Gastroesophageal sphincter (tissue), 4 donors: ENCODE measurements around the gene SCFD2. TPM values are rescaled to one million over a fixed set of nuclear protein-coding genes. Genes with fewer than 3 reads are reported as not detected.
A peak's percentile ranks its signal among the peaks of the same experiment; 100 is the strongest.

Experiments used
- ATAC-seq: fragments of 150-250 bp; one replicate; pipeline ENCODE4 v1.9.1; 2016; ENCODE audit warnings: mild to moderate bottlenecking, moderate library complexity
- H3K27ac ChIP-seq, 4 donors: fragments of 200-600 bp; sonication (generic) in 3 of 4; 1 replicate in 3 of 4; 2 replicates in 1 of 4; pipeline ENCODE4 v1.5.1; 2016 to 2019
- H3K27me3 ChIP-seq: fragments of 200-600 bp; sonication (generic); one replicate; pipeline ENCODE4 v1.5.1; 2019
- H3K36me3 ChIP-seq, 2 donors: fragments of 200-600 bp; sonication (generic); one replicate each; pipeline ENCODE4 v1.5.1; 2019; ENCODE audit warnings: control low read depth in 1 of 2
- H3K4me1 ChIP-seq, 3 donors: fragments of 200-600 bp; sonication (generic); 1 replicate in 2 of 3; 2 replicates in 1 of 3; pipeline ENCODE4 v1.5.1; 2016 to 2019; ENCODE audit warnings: control low read depth in 2 of 3
- H3K4me3 ChIP-seq, 2 donors: fragments of 200-600 bp; sonication (generic); one replicate each; pipeline ENCODE4 v1.5.1; 2019; ENCODE audit warnings: mild to moderate bottlenecking in 1 of 2, moderate library complexity in 1 of 2
- H3K9me3 ChIP-seq, 3 donors: fragments of 200-600 bp; sonication (generic); one replicate each; pipeline ENCODE4 v1.5.1; 2017 to 2019; ENCODE audit warnings: control low read depth in 2 of 3
- CTCF ChIP-seq, 4 experiments: fragments of 200-600 bp in 2 of 4; fragments of 450-650 bp in 2 of 4; sonication (generic) in 1 of 4; IDR thresholded peaks; one replicate each; pipeline ENCODE4 v1.5.1; 2017 to 2019; ENCODE audit warnings: antibody characterized with exemption in 4 of 4, mild to moderate bottlenecking in 2 of 4, moderate library complexity in 2 of 4
- EP300 ChIP-seq: sonication (generic); formaldehyde crosslinking; IDR thresholded peaks from one replicate; pipeline ENCODE4 v1.6.1; 2017; ENCODE audit warnings: antibody characterized with exemption, mild to moderate bottlenecking
- POLR2A ChIP-seq, 2 donors: fragments of 450-650 bp; IDR thresholded peaks; one replicate each; pipeline ENCODE4 v1.6.1; 2017; ENCODE audit warnings: antibody characterized with exemption in 2 of 2, mild to moderate bottlenecking in 2 of 2, moderate library complexity in 1 of 2
- POLR2AphosphoS5 ChIP-seq: sonication (generic); formaldehyde crosslinking; IDR thresholded peaks from one replicate; pipeline ENCODE4 v1.6.1; 2017; ENCODE audit warnings: antibody characterized with exemption
- WGBS, 2 donors: methylation state at CpG; one replicate each; pipeline ENCODE4 v1.1.5; 2018; ENCODE audit warnings: low coverage in 1 of 2; 5-methylcytosine and 5-hydroxymethylcytosine counted together
- total RNA-seq, 4 donors: library from RNA; depleted of rRNA; stranded (reverse); fragments of >200 nt; gene quantifications; one replicate each; pipeline ENCODE4 v1.1.0, GENCODE V29; 2016

SCFD2 gene
- total RNA-seq, 4 donors from 2014 or later, result 8.9 to 17.6 (median 14.6) TPM

DNA sequence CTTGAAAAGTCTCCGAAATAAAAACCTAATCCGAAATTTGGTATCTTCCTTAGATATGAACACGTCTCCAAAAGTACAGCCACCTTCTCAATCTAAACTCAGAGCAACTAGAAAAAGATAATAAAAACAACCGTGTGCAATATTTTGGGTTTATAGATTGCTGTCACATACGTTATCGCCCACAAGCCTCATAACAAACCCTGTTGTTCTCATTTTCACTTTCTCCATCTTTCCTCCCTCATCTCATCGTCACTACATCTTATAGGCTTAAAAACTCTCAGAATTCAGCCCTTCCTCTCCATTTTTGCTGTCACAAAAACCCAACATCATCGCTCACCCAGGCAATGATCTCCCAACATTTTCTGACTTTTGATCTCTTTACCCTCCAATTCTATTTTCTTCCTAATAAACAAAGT is 448 bp upstream of the SCFD2 start:
- peak overlapping the region; percentile 44 to 75 (median 73) for H3K27ac ChIP-seq
- 11 to 20% methylated on average over 8 of the region's 8 CpGs for WGBS, 2 donors

GRCh38 chr4:53365121-53365485 is 758 bp downstream of the SCFD2 start:
- H3K36me3 ChIP-seq, result no peaks in the 10 kb centered on the region
- TF ChIP-seq POLR2AphosphoS5, result no peak
- TF ChIP-seq POLR2A (IDR thresholded peaks at IDR 0.05), result no peak
- TF ChIP-seq CTCF (IDR thresholded peaks at IDR 0.05), result no peak
- TF ChIP-seq EP300, result no peak
- H3K27ac ChIP-seq, result peak overlapping the region in 3 of 4 donors; percentile 73 to 75 (median 73)
- WGBS, 2 donors, result 0% methylated on average over 5 of the region's 8 CpGs
- no peak for ATAC-seq
- peaks cover 16% of the 10 kb centered on the region for H3K27me3 ChIP-seq
- H3K4me3 ChIP-seq, result peak overlapping the region; percentile 74 to 81
- no peaks in the 10 kb centered on the region for H3K9me3 ChIP-seq
- peaks cover 0 to 42% (median 13%) of the 10 kb centered on the region in 3 donors for H3K4me1 ChIP-seq

More for the DNA sequence above, 448 bp upstream of the SCFD2 start:
- H3K27me3 ChIP-seq, result peaks cover 28% of the 10 kb centered on the region
- TF ChIP-seq EP300 (no peak), CTCF (IDR thresholded peaks at IDR 0.05) (no peak), POLR2AphosphoS5 (no peak), POLR2A (IDR thresholded peaks at IDR 0.05) (no peak)
- no peaks in the 10 kb centered on the region for H3K9me3 ChIP-seq
- no peak for ATAC-seq
- no peaks in the 10 kb centered on the region for H3K36me3 ChIP-seq
- H3K4me3 ChIP-seq, result peak overlapping the region; percentile 74 to 81
- peaks cover 0 to 42% (median 13%) of the 10 kb centered on the region in 3 donors for H3K4me1 ChIP-seq

GRCh38 chr4:53364624-53365023 is 1.2 kb downstream of the SCFD2 start:
- TF ChIP-seq EP300 (no peak), CTCF (IDR thresholded peaks at IDR 0.05) (no peak), POLR2A (IDR thresholded peaks at IDR 0.05) (no peak), POLR2AphosphoS5 (no peak)
- Histone ChIP-seq H3K9me3 (no peaks in the 10 kb centered on the region), H3K27me3 (peaks cover 11% of the 10 kb centered on the region), H3K4me3 (peak overlapping the region; percentile 74 to 81), H3K4me1 (peaks cover 0 to 42% (median 13%) of the 10 kb centered on the region in 3 donors), H3K27ac (no peak overlapping the region), H3K36me3 (no peaks in the 10 kb centered on the region)
- 41 to 51% methylated on average over 3 of the region's 3 CpGs for WGBS, 2 donors
- ATAC-seq, result no peak

GRCh38 chr4:53362093-53362492 is 3.8 kb downstream of the SCFD2 start:
- H3K36me3 ChIP-seq, result no peaks in the 10 kb centered on the region
- WGBS, 2 donors, result 100% methylated on average over 1 of the region's 1 CpG
- peaks cover 0 to 42% (median 13%) of the 10 kb centered on the region in 3 donors for H3K4me1 ChIP-seq
- TF ChIP-seq POLR2A (IDR thresholded peaks at IDR 0.05) (no peak), CTCF (IDR thresholded peaks at IDR 0.05) (no peak), EP300 (no peak), POLR2AphosphoS5 (no peak)
- no peak overlapping the region for H3K27ac ChIP-seq
- ATAC-seq, result no peak
- no peaks in the 10 kb centered on the region for H3K27me3 ChIP-seq
- no peak overlapping the region for H3K4me3 ChIP-seq
- no peaks in the 10 kb centered on the region for H3K9me3 ChIP-seq

DNA sequence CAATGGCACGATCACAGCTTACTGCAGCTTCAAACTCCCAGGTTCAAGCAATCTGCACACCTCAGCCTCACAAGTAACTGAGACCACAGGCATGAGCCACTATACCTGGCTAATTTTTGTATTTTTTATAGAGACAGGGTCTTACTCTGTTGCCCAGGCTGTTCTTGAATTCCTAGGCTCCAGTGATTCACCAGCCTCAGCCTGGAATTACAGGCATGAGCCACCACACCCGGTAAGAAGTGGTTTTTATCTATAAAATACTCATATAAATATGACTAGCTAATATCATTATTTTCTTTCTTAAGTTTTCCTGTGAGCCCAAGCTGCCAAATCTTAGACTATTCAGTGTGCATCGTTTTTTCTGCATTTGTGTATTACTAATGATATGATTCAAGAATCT is 4.4 kb downstream of the SCFD2 start:
- H3K27me3 ChIP-seq, result no peaks in the 10 kb centered on the region
- no peaks in the 10 kb centered on the region for H3K36me3 ChIP-seq
- no peak overlapping the region for H3K27ac ChIP-seq
- H3K4me1 ChIP-seq, result peaks cover 0 to 39% (median 13%) of the 10 kb centered on the region in 3 donors
- no peak for TF ChIP-seq EP300
- TF ChIP-seq POLR2AphosphoS5, result no peak
- TF ChIP-seq POLR2A (IDR thresholded peaks at IDR 0.05), result no peak
- TF ChIP-seq CTCF (IDR thresholded peaks at IDR 0.05), result no peak
- WGBS, 2 donors, result 76 to 79% methylated on average over 3 of the region's 3 CpGs
- no peaks in the 10 kb centered on the region for H3K9me3 ChIP-seq
- no peak overlapping the region for H3K4me3 ChIP-seq
- ATAC-seq, result no peak
